ENCODE measurements around the gene RAD54L. TPM values are rescaled to one million over a fixed set of nuclear protein-coding genes. Genes with fewer than 3 reads are reported as not detected.

The RAD54L gene
- total RNA-seq, 2 donors from 2014 or later, result 38.6 to 58.3 TPM

DNA sequence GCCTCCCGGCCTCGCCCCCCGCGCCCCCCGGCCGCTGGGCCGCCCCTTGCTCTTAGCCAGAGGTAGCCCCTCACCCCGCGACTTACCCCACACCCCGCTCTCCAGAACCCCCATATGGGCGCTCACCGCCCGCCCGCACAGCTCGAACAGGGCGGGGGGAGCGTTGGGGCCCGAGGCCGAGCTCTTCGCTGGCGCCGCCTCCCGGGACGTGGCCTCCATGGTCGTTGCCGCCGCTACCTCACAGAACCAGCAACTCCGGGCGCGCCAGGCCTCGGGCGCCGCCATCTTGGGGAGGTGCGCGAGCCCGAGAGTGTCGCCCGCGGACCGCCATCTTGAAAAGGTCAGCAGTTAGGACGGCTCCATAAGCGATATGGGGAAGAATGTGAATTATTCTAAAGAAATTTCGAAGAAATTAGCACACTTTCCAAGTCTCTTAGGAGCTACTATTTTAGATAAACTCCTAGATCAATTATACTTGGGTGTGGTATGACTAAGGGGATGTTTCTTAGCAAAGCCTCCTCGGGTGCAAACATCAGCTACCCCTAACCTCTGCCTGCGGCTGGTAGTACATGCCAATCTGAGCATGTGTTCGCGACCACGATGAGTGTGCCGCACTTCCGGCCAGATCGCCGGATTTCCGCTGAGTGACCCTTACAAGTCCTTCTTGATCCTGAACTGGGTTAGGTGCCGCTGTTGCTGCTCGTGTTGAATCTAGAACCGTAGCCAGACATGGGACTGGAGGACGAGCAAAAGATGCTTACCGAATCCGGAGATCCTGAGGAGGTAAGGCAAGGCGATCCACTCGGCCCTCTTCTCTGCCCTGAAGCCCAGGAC, 55.7 kb downstream of the RAD54L start, which contains the start of the genes LRRC41 and UQCRH:
TSS of gene LRRC41 (minus strand) at position 579 of the 834 bp plus-strand sequence. CDS start at position 285, 294 bp downstream.
TSS of gene UQCRH (plus strand) at position 661 of the 834 bp plus-strand sequence. CDS start at position 730, 69 bp downstream.
- TF ChIP-seq, protein P1, sequence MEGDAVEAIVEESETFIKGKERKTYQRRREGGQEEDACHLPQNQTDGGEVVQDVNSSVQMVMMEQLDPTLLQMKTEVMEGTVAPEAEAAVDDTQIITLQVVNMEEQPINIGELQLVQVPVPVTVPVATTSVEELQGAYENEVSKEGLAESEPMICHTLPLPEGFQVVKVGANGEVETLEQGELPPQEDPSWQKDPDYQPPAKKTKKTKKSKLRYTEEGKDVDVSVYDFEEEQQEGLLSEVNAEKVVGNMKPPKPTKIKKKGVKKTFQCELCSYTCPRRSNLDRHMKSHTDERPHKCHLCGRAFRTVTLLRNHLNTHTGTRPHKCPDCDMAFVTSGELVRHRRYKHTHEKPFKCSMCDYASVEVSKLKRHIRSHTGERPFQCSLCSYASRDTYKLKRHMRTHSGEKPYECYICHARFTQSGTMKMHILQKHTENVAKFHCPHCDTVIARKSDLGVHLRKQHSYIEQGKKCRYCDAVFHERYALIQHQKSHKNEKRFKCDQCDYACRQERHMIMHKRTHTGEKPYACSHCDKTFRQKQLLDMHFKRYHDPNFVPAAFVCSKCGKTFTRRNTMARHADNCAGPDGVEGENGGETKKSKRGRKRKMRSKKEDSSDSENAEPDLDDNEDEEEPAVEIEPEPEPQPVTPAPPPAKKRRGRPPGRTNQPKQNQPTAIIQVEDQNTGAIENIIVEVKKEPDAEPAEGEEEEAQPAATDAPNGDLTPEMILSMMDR (conservative IDR thresholded peaks at IDR 0.05), result no peak
- no peaks in the 10 kb centered on the region for H3K9me3 Mint-ChIP-seq

GRCh38 chr1:46303872-46304326, 56.3 kb downstream of the RAD54L start:
- Histone ChIP-seq H3K27ac (ENCODE audit: low read depth, low read length) (peak overlapping the region; percentile 100), H3K9ac (ENCODE audit: extremely low read depth, low read length, poor library complexity, severe bottlenecking) (peak overlapping the region; percentile 96), H3K4me1 (ENCODE audit: control insufficient read depth, insufficient read depth, low read length) (no peaks in the 10 kb centered on the region), H3K27me3 (ENCODE audit: control insufficient read depth, insufficient read depth, low read length, poor library complexity, severe bottlenecking) (no peaks in the 10 kb centered on the region), H3K4me3 (ENCODE audit: low read length) (peak overlapping the region; percentile 95), H3K36me3 (ENCODE audit: control insufficient read depth, insufficient read depth, low read length) (peaks cover 21% of the 10 kb centered on the region), H3K9me3 (ENCODE audit: control insufficient read depth, low read length) (no peaks in the 10 kb centered on the region)
- Mint-ChIP-seq H3K4me3 (peak overlapping the region; percentile 100), H3K27ac (peak overlapping the region; percentile 99), H3K36me3 (ENCODE audit: low read depth) (peaks cover 14% of the 10 kb centered on the region), H3K27me3 (ENCODE audit: insufficient read depth) (no peaks in the 10 kb centered on the region), H3K9me3 (no peaks in the 10 kb centered on the region), H3K4me1 (peaks cover 28% of the 10 kb centered on the region)
- TF ChIP-seq, protein P1 (conservative IDR thresholded peaks at IDR 0.05), result no peak
- WGBS, 2 experiments (ENCODE audit: insufficient coverage in 1 of 2, insufficient read length in 1 of 2), result 0% methylated on average over 9 to 14 of the region's 14 CpGs
- DNase-seq, result no peak

More for the DNA sequence above, 55.7 kb downstream of the RAD54L start, which contains the start of the genes LRRC41 and UQCRH:
- H3K27me3 Mint-ChIP-seq (ENCODE audit: insufficient read depth), result no peaks in the 10 kb centered on the region
- Histone ChIP-seq H3K9me3 (ENCODE audit: control insufficient read depth, low read length) (no peaks in the 10 kb centered on the region), H3K4me1 (ENCODE audit: control insufficient read depth, insufficient read depth, low read length) (no peaks in the 10 kb centered on the region), H3K9ac (ENCODE audit: extremely low read depth, low read length, poor library complexity, severe bottlenecking) (peak within 1 kb of the TSS; percentile 96), H3K27ac (ENCODE audit: low read depth, low read length) (peak within 1 kb of the TSS; percentile 100), H3K4me3 (ENCODE audit: low read length) (peak within 1 kb of the TSS; percentile 95), H3K27me3 (ENCODE audit: control insufficient read depth, insufficient read depth, low read length, poor library complexity, severe bottlenecking) (no peaks in the 10 kb centered on the region), H3K36me3 (ENCODE audit: control insufficient read depth, insufficient read depth, low read length) (peaks cover 18% of the 10 kb centered on the region)
- DNase-seq, result peak; percentile 97
- H3K4me3 Mint-ChIP-seq, result peak within 1 kb of the TSS; percentile 100
- peaks cover 29% of the 10 kb centered on the region for H3K4me1 Mint-ChIP-seq
- H3K27ac Mint-ChIP-seq, result peak within 1 kb of the TSS; percentile 99
- 0% methylated on average over 14 to 60 of the region's 61 CpGs for WGBS, 2 experiments (ENCODE audit: insufficient coverage in 1 of 2, insufficient read length in 1 of 2)
- H3K36me3 Mint-ChIP-seq (ENCODE audit: low read depth), result peaks cover 8% of the 10 kb centered on the region

GRCh38 chr1:46306159-46306530, 58.6 kb downstream of the RAD54L start:
- Histone ChIP-seq H3K9me3 (ENCODE audit: control insufficient read depth, low read length) (peaks cover 5% of the 10 kb centered on the region), H3K9ac (ENCODE audit: extremely low read depth, low read length, poor library complexity, severe bottlenecking) (no peak overlapping the region), H3K4me1 (ENCODE audit: control insufficient read depth, insufficient read depth, low read length) (no peaks in the 10 kb centered on the region), H3K4me3 (ENCODE audit: low read length) (peak overlapping the region; percentile 47), H3K36me3 (ENCODE audit: control insufficient read depth, insufficient read depth, low read length) (peaks cover 39% of the 10 kb centered on the region), H3K27me3 (ENCODE audit: control insufficient read depth, insufficient read depth, low read length, poor library complexity, severe bottlenecking) (no peaks in the 10 kb centered on the region), H3K27ac (ENCODE audit: low read depth, low read length) (no peak overlapping the region)
- peaks cover 29% of the 10 kb centered on the region for H3K36me3 Mint-ChIP-seq (ENCODE audit: low read depth)
- H3K4me1 Mint-ChIP-seq, result peaks cover 15% of the 10 kb centered on the region
- H3K27me3 Mint-ChIP-seq (ENCODE audit: insufficient read depth), result no peaks in the 10 kb centered on the region
- 91 to 100% methylated on average over 1 to 8 of the region's 8 CpGs for WGBS, 2 experiments (ENCODE audit: insufficient coverage in 1 of 2, insufficient read length in 1 of 2)
- TF ChIP-seq, protein P1 (conservative IDR thresholded peaks at IDR 0.05), result no peak
- H3K4me3 Mint-ChIP-seq, result peak overlapping the region; percentile 100
- no peak for DNase-seq
- no peak overlapping the region for H3K27ac Mint-ChIP-seq
- H3K9me3 Mint-ChIP-seq, result no peaks in the 10 kb centered on the region
